ENCODE results near the gene LATS2.

LATS2 gene

DNA sequence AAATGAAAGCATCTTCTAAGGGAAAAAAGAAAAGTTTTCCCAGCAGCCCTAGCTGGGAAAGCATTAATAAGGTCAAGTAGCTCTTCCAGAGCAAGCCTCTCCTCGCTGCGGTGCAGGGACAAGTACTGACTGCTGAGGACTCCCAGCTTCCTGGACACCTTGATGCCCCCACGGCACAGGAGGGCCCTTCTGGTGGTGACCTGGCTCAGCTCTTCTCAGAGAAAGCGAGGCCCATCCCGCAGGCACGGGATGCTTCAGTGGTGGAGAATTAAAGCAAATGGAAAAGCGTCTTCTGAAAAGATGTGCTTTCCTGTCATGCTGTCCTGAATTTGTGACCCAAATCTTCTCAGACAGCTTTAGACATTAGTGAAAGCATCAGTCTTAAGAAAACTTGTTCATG is 38.8 kb upstream of the LATS2 start:
- H2AFZ ChIP-seq (ENCODE audit: low read depth, low read length): no peak overlapping the region
- no peak for TF ChIP-seq EZH2 (IDR thresholded peaks at IDR 0.05; ENCODE audit: borderline replicate concordance, low read depth, low read length, severe bottlenecking)
- TF ChIP-seq, protein P1, sequence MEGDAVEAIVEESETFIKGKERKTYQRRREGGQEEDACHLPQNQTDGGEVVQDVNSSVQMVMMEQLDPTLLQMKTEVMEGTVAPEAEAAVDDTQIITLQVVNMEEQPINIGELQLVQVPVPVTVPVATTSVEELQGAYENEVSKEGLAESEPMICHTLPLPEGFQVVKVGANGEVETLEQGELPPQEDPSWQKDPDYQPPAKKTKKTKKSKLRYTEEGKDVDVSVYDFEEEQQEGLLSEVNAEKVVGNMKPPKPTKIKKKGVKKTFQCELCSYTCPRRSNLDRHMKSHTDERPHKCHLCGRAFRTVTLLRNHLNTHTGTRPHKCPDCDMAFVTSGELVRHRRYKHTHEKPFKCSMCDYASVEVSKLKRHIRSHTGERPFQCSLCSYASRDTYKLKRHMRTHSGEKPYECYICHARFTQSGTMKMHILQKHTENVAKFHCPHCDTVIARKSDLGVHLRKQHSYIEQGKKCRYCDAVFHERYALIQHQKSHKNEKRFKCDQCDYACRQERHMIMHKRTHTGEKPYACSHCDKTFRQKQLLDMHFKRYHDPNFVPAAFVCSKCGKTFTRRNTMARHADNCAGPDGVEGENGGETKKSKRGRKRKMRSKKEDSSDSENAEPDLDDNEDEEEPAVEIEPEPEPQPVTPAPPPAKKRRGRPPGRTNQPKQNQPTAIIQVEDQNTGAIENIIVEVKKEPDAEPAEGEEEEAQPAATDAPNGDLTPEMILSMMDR (IDR thresholded peaks at IDR 0.05; ENCODE audit: borderline replicate concordance, extremely low read depth, low read length, poor library complexity, severe bottlenecking): no peak
- no peak for ATAC-seq (ENCODE audit: insufficient read depth, low read depth)

DNA sequence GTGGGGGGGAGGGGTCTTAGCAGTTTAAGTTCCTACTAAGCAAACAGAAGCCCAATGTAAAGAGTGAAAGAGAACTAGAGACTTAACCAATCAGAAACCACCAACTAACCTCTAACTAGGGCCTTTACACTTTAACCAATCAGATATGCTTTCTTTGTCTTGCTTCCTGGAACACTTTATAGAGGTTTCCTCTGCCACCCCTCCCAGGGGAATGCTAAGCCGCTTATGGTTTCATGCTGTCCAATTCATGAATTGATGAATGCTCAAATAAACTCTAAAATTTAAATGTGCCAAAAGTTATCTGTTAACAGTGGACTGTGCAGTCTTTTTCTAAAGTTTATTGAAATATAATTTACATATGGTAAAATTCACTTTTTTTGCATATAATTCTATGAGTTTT is 33.9 kb upstream of the LATS2 start:
- no peaks in the 10 kb centered on the region for H4K20me1 ChIP-seq (ENCODE audit: insufficient read depth, low read length)
- no peaks in the 10 kb centered on the region for H3K27me3 ChIP-seq (ENCODE audit: insufficient read depth, low read length, poor library complexity)
- DNase-seq: no peak
- no peak overlapping the region for H3K9ac ChIP-seq (ENCODE audit: low read depth, low read length)
- peaks cover 2% of the 10 kb centered on the region for H3K9me3 ChIP-seq (ENCODE audit: insufficient read depth, low read length, severe bottlenecking)
- no peak overlapping the region for H3K4me2 ChIP-seq (ENCODE audit: insufficient read depth, low read length)
- TF ChIP-seq EZH2 (IDR thresholded peaks at IDR 0.05; ENCODE audit: borderline replicate concordance, low read depth, low read length, severe bottlenecking): no peak
- TF ChIP-seq, protein P1 (IDR thresholded peaks at IDR 0.05; ENCODE audit: borderline replicate concordance, extremely low read depth, low read length, poor library complexity, severe bottlenecking): no peak
- 0 out of 3 replicates have a peak, but pooled peaks have one; percentile 27 for ATAC-seq (ENCODE audit: insufficient read depth, low read depth)
- no peaks in the 10 kb centered on the region for H3K36me3 ChIP-seq (ENCODE audit: insufficient read depth, low read length)
- H3K4me1 ChIP-seq (ENCODE audit: insufficient read depth, low read length): no peaks in the 10 kb centered on the region
- no peaks in the 10 kb centered on the region for H3K79me2 ChIP-seq (ENCODE audit: insufficient read depth, low read length)
- H3K27ac ChIP-seq (ENCODE audit: low read length): no peak overlapping the region
- no peak overlapping the region for H2AFZ ChIP-seq (ENCODE audit: low read depth, low read length)
- H3K4me3 ChIP-seq (ENCODE audit: low read depth in 1 of 2, low read length in 2 of 2): no peak overlapping the region

More for the DNA sequence above, 38.8 kb upstream of the LATS2 start:
- no peak for DNase-seq
- no peak overlapping the region for H3K4me2 ChIP-seq (ENCODE audit: insufficient read depth, low read length)
- no peak overlapping the region for H3K9ac ChIP-seq (ENCODE audit: low read depth, low read length)
- no peaks in the 10 kb centered on the region for H3K9me3 ChIP-seq (ENCODE audit: insufficient read depth, low read length, severe bottlenecking)
- no peaks in the 10 kb centered on the region for H4K20me1 ChIP-seq (ENCODE audit: insufficient read depth, low read length)
- H3K4me3 ChIP-seq (ENCODE audit: low read depth in 1 of 2, low read length in 2 of 2): no peak overlapping the region
- no peak overlapping the region for H3K27ac ChIP-seq (ENCODE audit: low read length)
- no peaks in the 10 kb centered on the region for H3K79me2 ChIP-seq (ENCODE audit: insufficient read depth, low read length)
- H3K36me3 ChIP-seq (ENCODE audit: insufficient read depth, low read length): no peaks in the 10 kb centered on the region
- H3K27me3 ChIP-seq (ENCODE audit: insufficient read depth, low read length, poor library complexity): no peaks in the 10 kb centered on the region
- H3K4me1 ChIP-seq (ENCODE audit: insufficient read depth, low read length): no peaks in the 10 kb centered on the region

DNA sequence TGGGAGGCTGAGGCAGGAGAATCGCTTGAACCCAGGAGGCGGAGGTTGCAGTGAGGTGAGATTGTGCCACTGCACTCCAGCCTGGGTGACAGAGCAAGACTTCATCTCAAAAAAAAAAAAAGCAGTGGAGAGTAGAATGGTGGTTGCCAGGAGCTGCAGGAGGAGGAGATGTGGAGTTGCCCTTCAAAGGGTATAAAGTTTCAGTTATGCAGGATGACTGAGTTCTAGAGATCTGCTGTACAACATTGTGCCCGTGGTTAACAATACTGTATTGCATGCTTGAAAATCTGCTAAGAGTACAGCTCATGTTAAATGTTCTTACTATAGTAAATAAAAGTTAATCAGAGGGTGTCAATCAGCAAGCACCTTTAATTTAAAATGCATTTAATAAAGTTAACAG is 28.4 kb upstream of the LATS2 start:
- no peak for ATAC-seq (ENCODE audit: insufficient read depth, low read depth)
- Histone ChIP-seq H3K4me3 (ENCODE audit: low read depth in 1 of 2, low read length in 2 of 2) (no peak overlapping the region), H3K4me1 (ENCODE audit: insufficient read depth, low read length) (no peaks in the 10 kb centered on the region), H3K27ac (ENCODE audit: low read length) (no peak overlapping the region), H4K20me1 (ENCODE audit: insufficient read depth, low read length) (no peaks in the 10 kb centered on the region), H3K27me3 (ENCODE audit: insufficient read depth, low read length, poor library complexity) (peaks cover 3% of the 10 kb centered on the region), H2AFZ (ENCODE audit: low read depth, low read length) (no peak overlapping the region), H3K36me3 (ENCODE audit: insufficient read depth, low read length) (no peaks in the 10 kb centered on the region), H3K79me2 (ENCODE audit: insufficient read depth, low read length) (no peaks in the 10 kb centered on the region), H3K4me2 (ENCODE audit: insufficient read depth, low read length) (no peak overlapping the region), H3K9me3 (ENCODE audit: insufficient read depth, low read length, severe bottlenecking) (peaks cover 2% of the 10 kb centered on the region), H3K9ac (ENCODE audit: low read depth, low read length) (no peak overlapping the region)
- no peak for DNase-seq
- TF ChIP-seq, protein P1 (IDR thresholded peaks at IDR 0.05; ENCODE audit: borderline replicate concordance, extremely low read depth, low read length, poor library complexity, severe bottlenecking): no peak

DNA sequence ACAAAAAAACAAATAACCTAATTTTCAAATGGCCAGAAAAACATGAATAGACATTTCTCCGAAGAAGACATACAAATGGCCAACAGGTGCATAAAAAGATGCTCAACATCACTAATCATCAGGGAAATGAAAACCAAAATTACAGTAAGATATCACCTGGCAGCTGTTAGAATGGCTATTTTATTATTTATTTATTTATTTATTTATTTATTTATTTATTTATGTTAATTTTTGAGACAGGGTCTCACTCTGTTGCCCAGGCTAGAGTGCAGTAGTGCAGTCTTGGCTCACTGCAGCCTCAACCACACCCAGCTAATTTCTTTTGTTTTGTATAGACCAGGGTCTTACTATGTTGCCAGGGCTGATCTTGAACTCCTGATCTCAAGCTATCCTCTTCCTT is 27.1 kb upstream of the LATS2 start:
- no peak for ATAC-seq (ENCODE audit: insufficient read depth, low read depth)
- H3K79me2 ChIP-seq (ENCODE audit: insufficient read depth, low read length): no peaks in the 10 kb centered on the region
- no peak for TF ChIP-seq EZH2 (IDR thresholded peaks at IDR 0.05; ENCODE audit: borderline replicate concordance, low read depth, low read length, severe bottlenecking)
- TF ChIP-seq, protein P1 (IDR thresholded peaks at IDR 0.05; ENCODE audit: borderline replicate concordance, extremely low read depth, low read length, poor library complexity, severe bottlenecking): no peak

More for the DNA sequence above, 27.1 kb upstream of the LATS2 start:
- no peak overlapping the region for H2AFZ ChIP-seq (ENCODE audit: low read depth, low read length)
- H3K4me1 ChIP-seq (ENCODE audit: insufficient read depth, low read length): no peaks in the 10 kb centered on the region
- no peaks in the 10 kb centered on the region for H3K9me3 ChIP-seq (ENCODE audit: insufficient read depth, low read length, severe bottlenecking)
- H4K20me1 ChIP-seq (ENCODE audit: insufficient read depth, low read length): no peaks in the 10 kb centered on the region
- H3K27ac ChIP-seq (ENCODE audit: low read length): no peak overlapping the region
- H3K4me3 ChIP-seq (ENCODE audit: low read depth in 1 of 2, low read length in 2 of 2): no peak overlapping the region
- H3K9ac ChIP-seq (ENCODE audit: low read depth, low read length): no peak overlapping the region
- no peak for DNase-seq
- H3K4me2 ChIP-seq (ENCODE audit: insufficient read depth, low read length): no peak overlapping the region
- H3K27me3 ChIP-seq (ENCODE audit: insufficient read depth, low read length, poor library complexity): peaks cover 3% of the 10 kb centered on the region
- H3K36me3 ChIP-seq (ENCODE audit: insufficient read depth, low read length): no peaks in the 10 kb centered on the region

All from DND-41 (cell line).